HEK293 (cell line): ENCODE measurements around the gene OR2F2.

Source experiments
- CTCF ChIP-seq: fragments of 450-650 bp; formaldehyde crosslinking; IDR thresholded peaks from 2 replicates; pipeline ENCODE4 v1.5.1; 2016; ENCODE audit warnings: missing biosample characterization, missing genetic modification characterization
- PRDM10 ChIP-seq: fragments of 450-650 bp; formaldehyde crosslinking; IDR thresholded peaks from 2 replicates; pipeline ENCODE4 v1.5.1; 2016; ENCODE audit warnings: missing biosample characterization, missing genetic modification characterization
- REST ChIP-seq: fragments of 450-650 bp; formaldehyde crosslinking; IDR thresholded peaks from 2 replicates; pipeline ENCODE4 v1.5.1; 2016; ENCODE audit warnings: missing biosample characterization, missing genetic modification characterization
- ZNF23 ChIP-seq: fragments of 450-650 bp; formaldehyde crosslinking; IDR thresholded peaks from 2 replicates; pipeline ENCODE4 v1.5.1; 2016; ENCODE audit warnings: missing biosample characterization, missing genetic modification characterization, borderline replicate concordance
- ZNF610 ChIP-seq: fragments of 450-650 bp; formaldehyde crosslinking; IDR thresholded peaks from 2 replicates; pipeline ENCODE4 v1.5.1; 2016; ENCODE audit warnings: missing biosample characterization, missing genetic modification characterization, borderline replicate concordance
- ZNF777 ChIP-seq: fragments of 450-650 bp; formaldehyde crosslinking; IDR thresholded peaks from 2 replicates; pipeline ENCODE4 v1.5.1; 2017; ENCODE audit warnings: missing biosample characterization, missing genetic modification characterization, borderline replicate concordance

GRCh38 chr7:143980746-143981510 lies 45.9 kb downstream of the OR2F2 start:
- TF ChIP-seq CTCF, result no peak
- no peak for TF ChIP-seq PRDM10 (tag by site-specific recombination)
- TF ChIP-seq ZNF610 (tag by site-specific recombination), result no peak
- no peak for TF ChIP-seq ZNF23 (tag by site-specific recombination)
- TF ChIP-seq ZNF777 (tag by site-specific recombination), result no peak
- TF ChIP-seq REST (tag by site-specific recombination), result no peak
